Liver (tissue), 9 donors: ENCODE data around the gene PNKP. TPM values are rescaled to one million over a fixed set of nuclear protein-coding genes. Genes with fewer than 3 reads are reported as not detected.

ENCODE experiments used
- DNase-seq: peaks from one replicate; pipeline ENCODE4 v3.0.0-alpha.2; 2017; ENCODE audit warnings: low spot score
- H3K27ac ChIP-seq, 2 donors: one replicate each; pipeline ENCODE4 v1.7.0; 2013; ENCODE audit warnings: inconsistent platforms in 2 of 2, low read length in 2 of 2, control low read depth in 1 of 2, low read depth in 1 of 2, mild to moderate bottlenecking in 1 of 2
- H3K27me3 ChIP-seq, 4 donors: one replicate each; pipeline versions ENCODE4 v1.6.1 to v1.7.0; 2013; ENCODE audit warnings: low read length in 3 of 4, inconsistent platforms in 1 of 4, mild to moderate bottlenecking in 1 of 4, moderate library complexity in 1 of 4; ENCODE audit not compliant: control insufficient read depth in 4 of 4, insufficient read depth in 4 of 4
- H3K36me3 ChIP-seq, 4 donors: one replicate each; pipeline versions ENCODE4 v1.6.1 to v1.7.0; 2013; ENCODE audit warnings: low read length in 3 of 4, mild to moderate bottlenecking in 3 of 4, low read depth in 1 of 4, moderate library complexity in 1 of 4; ENCODE audit not compliant: control insufficient read depth in 4 of 4, insufficient read depth in 3 of 4
- H3K4me1 ChIP-seq, 4 donors: one replicate each; pipeline versions ENCODE4 v1.6.1 to v1.7.0; 2013; ENCODE audit warnings: low read length in 3 of 4, mild to moderate bottlenecking in 3 of 4, moderate library complexity in 1 of 4; ENCODE audit not compliant: control insufficient read depth in 4 of 4, insufficient read depth in 4 of 4
- H3K4me3 ChIP-seq, 3 donors: one replicate each; pipeline versions ENCODE4 v1.6.1 to v1.7.0; 2013; ENCODE audit warnings: low read length in 3 of 3, control low read depth in 1 of 3, low read depth in 1 of 3, mild to moderate bottlenecking in 1 of 3
- H3K9ac ChIP-seq, 2 donors: one replicate each; pipeline ENCODE4 v1.7.0; 2013; ENCODE audit warnings: low read length in 2 of 2, mild to moderate bottlenecking in 2 of 2, moderate library complexity in 2 of 2, control low read depth in 1 of 2, low read depth in 1 of 2
- H3K9me3 ChIP-seq, 4 donors: one replicate each; pipeline versions ENCODE4 v1.6.1 to v1.7.0; 2013; ENCODE audit warnings: low read length in 3 of 4; ENCODE audit not compliant: control insufficient read depth in 4 of 4
- ATF3 ChIP-seq: IDR thresholded peaks from 2 replicates; pipeline ENCODE4 v1.6.1; 2016; ENCODE audit warnings: antibody characterized with exemption
- EGR1 ChIP-seq, 2 donors: IDR thresholded peaks; 2 replicates each; pipeline ENCODE4 v1.6.1; 2016 to 2018; ENCODE audit warnings: antibody characterized with exemption in 2 of 2, low read depth in 2 of 2
- FOXA1 ChIP-seq: IDR thresholded peaks from 2 replicates; pipeline ENCODE4 v1.6.1; 2016; ENCODE audit warnings: antibody characterized with exemption
- FOXA2 ChIP-seq: IDR thresholded peaks from 2 replicates; pipeline ENCODE4 v1.6.1; 2016; ENCODE audit warnings: antibody characterized with exemption
- GABPA ChIP-seq, 2 donors: IDR thresholded peaks in 1 of 2; conservative IDR thresholded peaks in 1 of 2; 2 replicates each; pipeline ENCODE4 v1.6.1; 2016; ENCODE audit warnings: antibody characterized with exemption in 2 of 2, mild to moderate bottlenecking in 1 of 2, moderate library complexity in 1 of 2
- HNF4A ChIP-seq, 2 donors: conservative IDR thresholded peaks; 2 replicates each; pipeline ENCODE4 v1.6.1; 2016; ENCODE audit warnings: antibody characterized with exemption in 2 of 2, mild to moderate bottlenecking in 2 of 2
- HNF4G ChIP-seq: IDR thresholded peaks from 2 replicates; pipeline ENCODE4 v1.6.1; 2016; ENCODE audit warnings: antibody characterized with exemption
- JUND ChIP-seq, 2 donors: IDR thresholded peaks; 2 replicates each; pipeline ENCODE4 v1.6.1; 2016; ENCODE audit warnings: antibody characterized with exemption in 2 of 2
- MAX ChIP-seq: IDR thresholded peaks from 2 replicates; pipeline ENCODE4 v1.6.1; 2016; ENCODE audit warnings: antibody characterized with exemption
- NR2F2 ChIP-seq: IDR thresholded peaks from 2 replicates; pipeline ENCODE4 v1.6.1; 2016; ENCODE audit warnings: antibody characterized with exemption
- RAD21 ChIP-seq, 2 donors: IDR thresholded peaks; 2 replicates each; pipeline ENCODE4 v1.6.1; 2016; ENCODE audit warnings: antibody characterized with exemption in 2 of 2, mild to moderate bottlenecking in 2 of 2
- REST ChIP-seq: IDR thresholded peaks from 2 replicates; pipeline ENCODE4 v1.6.1; 2016; ENCODE audit warnings: antibody characterized with exemption, mild to moderate bottlenecking
- RXRA ChIP-seq, 2 donors: IDR thresholded peaks; 2 replicates each; pipeline ENCODE4 v1.6.1; 2017 to 2018; ENCODE audit warnings: antibody characterized with exemption in 2 of 2, mild to moderate bottlenecking in 1 of 2
- TAF1 ChIP-seq: conservative IDR thresholded peaks from 2 replicates; pipeline ENCODE4 v1.6.1; 2016; ENCODE audit warnings: antibody characterized with exemption, mild to moderate bottlenecking
- YY1 ChIP-seq: IDR thresholded peaks from 2 replicates; pipeline ENCODE4 v1.6.1; 2016; ENCODE audit warnings: antibody characterized with exemption, mild to moderate bottlenecking
- WGBS: extraction: QIAGEN DNeasy Blood & Tissue Kit; methylation state at CpG from one replicate; pipeline ENCODE4 v1.1.7; 2013; 5-methylcytosine and 5-hydroxymethylcytosine counted together
- polyA plus RNA-seq, 2 donors: library from polyadenylated mRNA; stranded (reverse) in 1 of 2; unstranded in 1 of 2; fragments of 200-250 nt in 1 of 2; fragments of >200 nt in 1 of 2; fragmentation: Nextera tagmentation in 1 of 2; extraction: Ambion mirVana in 1 of 2; gene quantifications; one replicate each; pipeline versions ENCODE4 v1.2.1 to v1.2.3, GENCODE V29; 2013 to 2015
- total RNA-seq, 2 donors: library from RNA; depleted of rRNA; stranded (reverse); fragments of >200 nt; gene quantifications; one replicate each; pipeline ENCODE4 v1.2.3, GENCODE V29; 2014
- TF ChIP-seq, protein P1 (sequence below): IDR thresholded peaks from 2 replicates; pipeline ENCODE4 v1.6.1; 2016; ENCODE audit warnings: antibody characterized with exemption
- donor health status: healthy.
- donor health status: healthy.
- donor health status: healthy.
- donor health status: healthy.
- donor health status: healthy.

Gene PNKP
- total and polyA plus RNA-seq, 4 donors: 17.3 to 30.9 (median 19.8) TPM

GRCh38 chr19:49895566-49896297 is 28.4 kb upstream of the PNKP start:
- Histone ChIP-seq H3K4me1 (peaks cover 0 to 6% (median 3%) of the 10 kb centered on the region in 4 donors), H3K27me3 (no peaks in the 10 kb centered on the region), H3K4me3 (no peak overlapping the region), H3K27ac (no peak overlapping the region), H3K9ac (no peak overlapping the region), H3K9me3 (no peaks in the 10 kb centered on the region), H3K36me3 (no peaks in the 10 kb centered on the region)
- TF ChIP-seq ATF3 (no peak), TAF1 (no peak), RXRA (IDR thresholded peaks at IDR 0.05) (no peak), JUND (IDR thresholded peaks at IDR 0.05) (no peak), GABPA (IDR thresholded peaks at IDR 0.05 in 1 of 2, conservative IDR thresholded peaks at IDR 0.05 in 1 of 2) (no peak), RAD21 (IDR thresholded peaks at IDR 0.05) (no peak), HNF4G (no peak), NR2F2 (no peak), FOXA2 (no peak), MAX (no peak), REST (no peak), FOXA1 (no peak), EGR1 (IDR thresholded peaks at IDR 0.05; ENCODE audit: low read depth in 2 of 2) (no peak), HNF4A (conservative IDR thresholded peaks at IDR 0.05) (no peak)
- TF ChIP-seq, protein P1, sequence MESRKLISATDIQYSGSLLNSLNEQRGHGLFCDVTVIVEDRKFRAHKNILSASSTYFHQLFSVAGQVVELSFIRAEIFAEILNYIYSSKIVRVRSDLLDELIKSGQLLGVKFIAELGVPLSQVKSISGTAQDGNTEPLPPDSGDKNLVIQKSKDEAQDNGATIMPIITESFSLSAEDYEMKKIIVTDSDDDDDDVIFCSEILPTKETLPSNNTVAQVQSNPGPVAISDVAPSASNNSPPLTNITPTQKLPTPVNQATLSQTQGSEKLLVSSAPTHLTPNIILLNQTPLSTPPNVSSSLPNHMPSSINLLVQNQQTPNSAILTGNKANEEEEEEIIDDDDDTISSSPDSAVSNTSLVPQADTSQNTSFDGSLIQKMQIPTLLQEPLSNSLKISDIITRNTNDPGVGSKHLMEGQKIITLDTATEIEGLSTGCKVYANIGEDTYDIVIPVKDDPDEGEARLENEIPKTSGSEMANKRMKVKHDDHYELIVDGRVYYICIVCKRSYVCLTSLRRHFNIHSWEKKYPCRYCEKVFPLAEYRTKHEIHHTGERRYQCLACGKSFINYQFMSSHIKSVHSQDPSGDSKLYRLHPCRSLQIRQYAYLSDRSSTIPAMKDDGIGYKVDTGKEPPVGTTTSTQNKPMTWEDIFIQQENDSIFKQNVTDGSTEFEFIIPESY: no peak
- no peak for DNase-seq
- WGBS: 83% methylated on average over 17 of the region's 17 CpGs

GRCh38 chr19:49894879-49895565 is 27.6 kb upstream of the PNKP start:
- WGBS: 90% methylated on average over 17 of the region's 17 CpGs
- Histone ChIP-seq H3K9ac (no peak overlapping the region), H3K27ac (no peak overlapping the region), H3K27me3 (no peaks in the 10 kb centered on the region), H3K36me3 (no peaks in the 10 kb centered on the region), H3K9me3 (no peaks in the 10 kb centered on the region), H3K4me1 (peaks cover 0 to 9% (median 5%) of the 10 kb centered on the region in 4 donors), H3K4me3 (no peak overlapping the region)
- no peak for DNase-seq
- TF ChIP-seq REST (no peak), GABPA (IDR thresholded peaks at IDR 0.05 in 1 of 2, conservative IDR thresholded peaks at IDR 0.05 in 1 of 2) (no peak), RXRA (IDR thresholded peaks at IDR 0.05) (no peak), HNF4A (conservative IDR thresholded peaks at IDR 0.05) (no peak), RAD21 (IDR thresholded peaks at IDR 0.05) (no peak), FOXA2 (no peak), EGR1 (IDR thresholded peaks at IDR 0.05; ENCODE audit: low read depth in 2 of 2) (no peak), JUND (IDR thresholded peaks at IDR 0.05) (no peak), ATF3 (no peak), MAX (no peak), FOXA1 (no peak), YY1 (no peak), NR2F2 (no peak)
- TF ChIP-seq, protein P1: no peak
